ENCODE measurements around the gene MEX3A. TPM values are rescaled to one million over a fixed set of nuclear protein-coding genes. Genes with fewer than 3 reads are reported as not detected.

MEX3A gene
- total and polyA plus RNA-seq, 2 donors (not counting 3 experiments of a cell fraction or from before 2014, with no cell fraction given): 20.2 to 23.6 TPM

DNA sequence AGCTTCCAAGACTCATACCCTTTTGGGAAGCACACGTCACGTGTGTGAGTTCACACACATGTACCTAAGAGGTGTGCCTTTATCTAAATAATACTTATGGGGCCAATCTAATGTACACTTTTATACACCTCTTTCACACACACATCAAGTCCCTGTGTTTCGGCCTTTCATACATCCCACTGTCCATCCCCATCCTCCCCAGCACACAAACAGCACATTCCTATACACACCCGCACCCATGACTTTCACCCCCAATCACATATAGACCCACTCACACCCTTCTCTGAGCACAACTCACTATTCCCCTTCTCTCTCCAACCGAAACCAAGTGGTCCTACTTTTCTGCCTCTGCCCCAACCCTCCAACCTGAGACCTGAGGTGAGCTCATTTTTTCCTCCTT, 3.5 kb downstream of the MEX3A start:
- FAIRE-seq (no peak), DNase-seq (ENCODE audit: low read depth, low spot score) (no peak)
- no peak overlapping the region for H3K4me2 ChIP-seq (ENCODE audit: insufficient read depth, low read length)
- ChIA-PET CTCF (interaction anchor here (1.0 to 2.5 kb wide), 2 partner anchors 12 to 18 kb away, joined by 3 to 9 read pairs; no protein-coding TSS in a partner anchor), POLR2A (no interaction called here)
- H2AFZ ChIP-seq (ENCODE audit: low read depth, low read length): no peak overlapping the region
- BruUV-seq (replicated peaks): no TSS peak
- no peaks in the 10 kb centered on the region for H3K9me1 ChIP-seq (replicated peaks; ENCODE audit: control insufficient read depth, extremely low read depth, insufficient read depth, low read length)
- H3K27ac ChIP-seq (ENCODE audit: insufficient read depth, low read depth, low read length): no peak overlapping the region
- no peak overlapping the region for H3K9ac ChIP-seq (replicated peaks; ENCODE audit: extremely low read depth, insufficient read depth, low read length)
- peaks cover 46% of the 10 kb centered on the region for H3K79me2 ChIP-seq (ENCODE audit: control insufficient read depth, insufficient read depth, low read length)
- H3K36me3 ChIP-seq (ENCODE audit: control insufficient read depth in 2 of 2, extremely low read depth in 1 of 2, insufficient read depth in 2 of 2, low read length in 2 of 2): peaks cover 8 to 33% of the 10 kb centered on the region in 2 experiments
- H3K4me3 ChIP-seq (replicated peaks in 1 of 3; ENCODE audit: insufficient read depth in 1 of 3, low read depth in 1 of 3, low read length in 3 of 3): no peak overlapping the region
- dilution Hi-C loops (cut with MboI; ENCODE audit: extremely low pct_ligation_motif_present, low sequenced_read_pairs) (no loop called here), intact Hi-C loops (cut with micrococcal nuclease) (no loop called here)
- no peaks in the 10 kb centered on the region for H3K27me3 ChIP-seq (ENCODE audit: control insufficient read depth in 2 of 2, insufficient read depth in 2 of 2, low read length in 2 of 2)
- H4K20me1 ChIP-seq (replicated peaks; ENCODE audit: control insufficient read depth, extremely low read depth, insufficient read depth, low read length): no peaks in the 10 kb centered on the region
- TF ChIP-seq JUN (IDR thresholded peaks at IDR 0.05; ENCODE audit: borderline replicate concordance, insufficient read depth, insufficient read length, low read depth): no peak
- TF ChIP-seq GATA2 (IDR thresholded peaks at IDR 0.05; ENCODE audit: insufficient read depth, insufficient read length, low read depth, low read length): no peak
- TF ChIP-seq, protein P1, sequence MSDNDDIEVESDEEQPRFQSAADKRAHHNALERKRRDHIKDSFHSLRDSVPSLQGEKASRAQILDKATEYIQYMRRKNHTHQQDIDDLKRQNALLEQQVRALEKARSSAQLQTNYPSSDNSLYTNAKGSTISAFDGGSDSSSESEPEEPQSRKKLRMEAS (IDR thresholded peaks at IDR 0.05; ENCODE audit: insufficient read depth, insufficient read length): no peak
- no peak for TF ChIP-seq MYC (IDR thresholded peaks at IDR 0.05; ENCODE audit: low read depth, low read length)
- TF ChIP-seq POLR2A (IDR thresholded peaks at IDR 0.05; ENCODE audit: low read depth, low read length): no peak
- TF ChIP-seq POLR2AphosphoS5 (IDR thresholded peaks at IDR 0.05; ENCODE audit: insufficient read depth, low read depth, low read length): no peak
- TF ChIP-seq EZH2 (IDR thresholded peaks at IDR 0.05; ENCODE audit: borderline replicate concordance, low read depth, low read length, severe bottlenecking): no peak
- TF ChIP-seq, protein P2, sequence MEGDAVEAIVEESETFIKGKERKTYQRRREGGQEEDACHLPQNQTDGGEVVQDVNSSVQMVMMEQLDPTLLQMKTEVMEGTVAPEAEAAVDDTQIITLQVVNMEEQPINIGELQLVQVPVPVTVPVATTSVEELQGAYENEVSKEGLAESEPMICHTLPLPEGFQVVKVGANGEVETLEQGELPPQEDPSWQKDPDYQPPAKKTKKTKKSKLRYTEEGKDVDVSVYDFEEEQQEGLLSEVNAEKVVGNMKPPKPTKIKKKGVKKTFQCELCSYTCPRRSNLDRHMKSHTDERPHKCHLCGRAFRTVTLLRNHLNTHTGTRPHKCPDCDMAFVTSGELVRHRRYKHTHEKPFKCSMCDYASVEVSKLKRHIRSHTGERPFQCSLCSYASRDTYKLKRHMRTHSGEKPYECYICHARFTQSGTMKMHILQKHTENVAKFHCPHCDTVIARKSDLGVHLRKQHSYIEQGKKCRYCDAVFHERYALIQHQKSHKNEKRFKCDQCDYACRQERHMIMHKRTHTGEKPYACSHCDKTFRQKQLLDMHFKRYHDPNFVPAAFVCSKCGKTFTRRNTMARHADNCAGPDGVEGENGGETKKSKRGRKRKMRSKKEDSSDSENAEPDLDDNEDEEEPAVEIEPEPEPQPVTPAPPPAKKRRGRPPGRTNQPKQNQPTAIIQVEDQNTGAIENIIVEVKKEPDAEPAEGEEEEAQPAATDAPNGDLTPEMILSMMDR (IDR thresholded peaks at IDR 0.05; ENCODE audit: extremely low read depth in 1 of 2, insufficient read depth in 1 of 2, low read depth in 1 of 2, low read length in 2 of 2): no peak
- TF ChIP-seq FOS (IDR thresholded peaks at IDR 0.05; ENCODE audit: borderline replicate concordance, insufficient read depth, low read length): no peak
- no peaks in the 10 kb centered on the region for H3K9me3 ChIP-seq (replicated peaks; ENCODE audit: control insufficient read depth, insufficient read depth, low read length)
- H3K4me1 ChIP-seq (ENCODE audit: control insufficient read depth, extremely low read depth, insufficient read depth, low read length): peaks cover 17% of the 10 kb centered on the region

Measured in endothelial cell of umbilical vein (primary cell).